ENCODE data around the gene MPND. TPM values are rescaled to one million over a fixed set of nuclear protein-coding genes. Genes with fewer than 3 reads are reported as not detected.

The MPND gene
- total RNA-seq, 1 experiment from 2014 or later = 4.6 TPM

GRCh38 chr19:4393947-4394590 is 50.7 kb downstream of the MPND start:
- no peak for DNase-seq (ENCODE audit: low read depth in 1 of 2, low spot score in 2 of 2)
- Histone ChIP-seq H3K36me3 (peaks cover 61% of the 10 kb centered on the region), H3K4me3 (no peak overlapping the region), H3K27ac (no peak overlapping the region), H3K27me3 (replicated peaks) (no peaks in the 10 kb centered on the region), H3K9me3 (replicated peaks) (no peaks in the 10 kb centered on the region), H3K4me1 (replicated peaks) (no peaks in the 10 kb centered on the region; the same call in 1 of the 2 replicates)

- DNase-seq (ENCODE audit: low read depth in 1 of 2, low spot score in 2 of 2) = no peak
- Histone ChIP-seq H3K4me1 (replicated peaks) (peaks cover 14% of the 10 kb centered on the region), H3K36me3 (peaks cover 47% of the 10 kb centered on the region), H3K27ac (no peak overlapping the region), H3K9me3 (replicated peaks) (no peaks in the 10 kb centered on the region), H3K27me3 (replicated peaks) (no peaks in the 10 kb centered on the region), H3K4me3 (no peak overlapping the region)
Observed at GRCh38 chr19:4396949-4397783, 53.8 kb downstream of the MPND start.

- H3K9me3 ChIP-seq (replicated peaks) = no peaks in the 10 kb centered on the region
- peak overlapping the region; percentile 99 for H3K4me3 ChIP-seq
- no peaks in the 10 kb centered on the region for H3K27me3 ChIP-seq (replicated peaks)
- peaks cover 66% of the 10 kb centered on the region for H3K36me3 ChIP-seq
- H3K27ac ChIP-seq = peak overlapping the region; percentile 92
- DNase-seq (ENCODE audit: low read depth in 1 of 2, low spot score in 2 of 2) = peak in 1 of 2 experiments; percentile 57
- H3K4me1 ChIP-seq (replicated peaks) = peaks cover 23% of the 10 kb centered on the region
Observed at GRCh38 chr19:4399812-4400134, 56.4 kb downstream of the MPND start.

- peak within 1 kb of the TSS; percentile 92 for H3K27ac ChIP-seq
- no peaks in the 10 kb centered on the region for H3K9me3 ChIP-seq (replicated peaks)
- peaks cover 66% of the 10 kb centered on the region for H3K36me3 ChIP-seq
- DNase-seq (ENCODE audit: low read depth in 1 of 2, low spot score in 2 of 2) = peak; percentile 82 to 88
- H3K27me3 ChIP-seq (replicated peaks) = no peaks in the 10 kb centered on the region
- H3K4me1 ChIP-seq (replicated peaks) = peaks cover 23% of the 10 kb centered on the region
- peak within 1 kb of the TSS; percentile 99 for H3K4me3 ChIP-seq
Observed at GRCh38 chr19:4400135-4400936, 57.0 kb downstream of the MPND start, which contains the start of gene SH3GL1. Gene SH3GL1 (minus strand): TSS chr19:4400547. CDS start chr19:4400368, 179 bp downstream.

- Histone ChIP-seq H3K27ac (peak overlapping the region; percentile 49), H3K4me1 (replicated peaks) (peaks cover 23% of the 10 kb centered on the region), H3K36me3 (peaks cover 62% of the 10 kb centered on the region), H3K27me3 (replicated peaks) (no peaks in the 10 kb centered on the region), H3K9me3 (replicated peaks) (no peaks in the 10 kb centered on the region), H3K4me3 (peak overlapping the region; percentile 92)
- no peak for DNase-seq (ENCODE audit: low read depth in 1 of 2, low spot score in 2 of 2)
Observed at GRCh38 chr19:4401769-4402170, 58.4 kb downstream of the MPND start.

- Histone ChIP-seq H3K36me3 (peaks cover 57% of the 10 kb centered on the region), H3K9me3 (replicated peaks) (no peaks in the 10 kb centered on the region), H3K27ac (peak within 1 kb of the TSS; percentile 78), H3K4me3 (peak within 1 kb of the TSS; percentile 92), H3K27me3 (replicated peaks) (no peaks in the 10 kb centered on the region), H3K4me1 (replicated peaks) (peaks cover 23% of the 10 kb centered on the region)
- peak; percentile 99 to 100 for DNase-seq (ENCODE audit: low read depth in 1 of 2, low spot score in 2 of 2)
Observed at GRCh38 chr19:4402171-4403004, 59.0 kb downstream of the MPND start, which contains the start of gene CHAF1A. Gene CHAF1A (plus strand): TSS chr19:4402640. CDS start chr19:4402763, 123 bp downstream.

- H3K27me3 ChIP-seq (replicated peaks) = no peaks in the 10 kb centered on the region
- peaks cover 23% of the 10 kb centered on the region for H3K4me1 ChIP-seq (replicated peaks)
- peaks cover 53% of the 10 kb centered on the region for H3K36me3 ChIP-seq
- no peaks in the 10 kb centered on the region for H3K9me3 ChIP-seq (replicated peaks)
- peak overlapping the region; percentile 78 for H3K27ac ChIP-seq
- DNase-seq (ENCODE audit: low read depth in 1 of 2, low spot score in 2 of 2) = peak in 1 of 2 experiments; percentile 21
- peak overlapping the region; percentile 92 for H3K4me3 ChIP-seq
Observed at GRCh38 chr19:4403005-4403761, 59.8 kb downstream of the MPND start.

GRCh38 chr19:4405977-4406376 is 62.6 kb downstream of the MPND start:
- no peak for DNase-seq (ENCODE audit: low read depth in 1 of 2, low spot score in 2 of 2)
- Histone ChIP-seq H3K27ac (no peak overlapping the region), H3K36me3 (peaks cover 65% of the 10 kb centered on the region), H3K27me3 (replicated peaks) (no peaks in the 10 kb centered on the region), H3K9me3 (replicated peaks) (no peaks in the 10 kb centered on the region), H3K4me3 (no peak overlapping the region), H3K4me1 (replicated peaks) (peaks cover 16% of the 10 kb centered on the region)

- H3K4me1 ChIP-seq (replicated peaks) = peaks cover 13% of the 10 kb centered on the region
- H3K4me3 ChIP-seq = no peak overlapping the region
- no peak overlapping the region for H3K27ac ChIP-seq
- H3K9me3 ChIP-seq (replicated peaks) = no peaks in the 10 kb centered on the region
- peaks cover 69% of the 10 kb centered on the region for H3K36me3 ChIP-seq
- H3K27me3 ChIP-seq (replicated peaks) = no peaks in the 10 kb centered on the region
- no peak for DNase-seq (ENCODE audit: low read depth in 1 of 2, low spot score in 2 of 2)
Observed at GRCh38 chr19:4406626-4407025, 63.3 kb downstream of the MPND start.

GRCh38 chr19:4409123-4409933 is 66.0 kb downstream of the MPND start:
- no peak for DNase-seq (ENCODE audit: low read depth in 1 of 2, low spot score in 2 of 2)
- Histone ChIP-seq H3K27ac (no peak overlapping the region), H3K9me3 (replicated peaks) (no peaks in the 10 kb centered on the region), H3K4me1 (replicated peaks) (no peaks in the 10 kb centered on the region), H3K4me3 (no peak overlapping the region), H3K27me3 (replicated peaks) (no peaks in the 10 kb centered on the region), H3K36me3 (peaks cover 79% of the 10 kb centered on the region)

Data from SJSA1 (cell line).